HG03045 (cell line): Measurements from ENCODE around the gene LMOD1.

Experiments
- ATAC-seq: cut with Tn5 transposase; IDR thresholded peaks from one replicate; pipeline ENCODE4 v1.9.1; 2021; ENCODE audit warnings: mild to moderate bottlenecking, moderate library complexity; ENCODE audit not compliant: unreplicated experiment

LMOD1 gene

GRCh38 chr1:201895120-201895665 lies 51.2 kb downstream of the LMOD1 start:
- no peak for ATAC-seq

GRCh38 chr1:201894343-201895119 lies 51.8 kb downstream of the LMOD1 start:
- no peak for ATAC-seq

GRCh38 chr1:201893431-201893830 lies 52.9 kb downstream of the LMOD1 start:
- ATAC-seq: no peak

GRCh38 chr1:201892211-201892610 lies 54.1 kb downstream of the LMOD1 start:
- no peak for ATAC-seq

- no peak for ATAC-seq
Measured at GRCh38 chr1:201891451-201892045, 54.8 kb downstream of the LMOD1 start.

- ATAC-seq: no peak
Measured at GRCh38 chr1:201890806-201891450, 55.4 kb downstream of the LMOD1 start.

- ATAC-seq: no peak
Measured at GRCh38 chr1:201890223-201890622, 56.1 kb downstream of the LMOD1 start.

GRCh38 chr1:201889090-201889968 lies 57.0 kb downstream of the LMOD1 start:
- ATAC-seq: no peak

- ATAC-seq: no peak
Measured at GRCh38 chr1:201888282-201889089, 57.9 kb downstream of the LMOD1 start, which contains the start of gene SHISA4. Gene SHISA4 (plus strand): TSS chr1:201888898. CDS start chr1:201888995, 97 bp downstream.

GRCh38 chr1:201887116-201887866 lies 59.1 kb downstream of the LMOD1 start:
- ATAC-seq: no peak

- no peak for ATAC-seq
Measured at GRCh38 chr1:201886103-201886885, 60.1 kb downstream of the LMOD1 start.

GRCh38 chr1:201885531-201886075 lies 60.7 kb downstream of the LMOD1 start:
- no peak for ATAC-seq

GRCh38 chr1:201884425-201884824 lies 61.9 kb downstream of the LMOD1 start:
- no peak for ATAC-seq

GRCh38 chr1:201883786-201884185 lies 62.6 kb downstream of the LMOD1 start:
- no peak for ATAC-seq

- no peak for ATAC-seq
Measured at GRCh38 chr1:201883266-201883665, 63.1 kb downstream of the LMOD1 start.

GRCh38 chr1:201882665-201883132 lies 63.6 kb downstream of the LMOD1 start:
- ATAC-seq: no peak

- ATAC-seq: no peak
Measured at GRCh38 chr1:201881617-201882016, 64.7 kb downstream of the LMOD1 start.
